B cell (primary cell): ENCODE measurements around the gene RFX2. TPM values are rescaled to one million over a fixed set of nuclear protein-coding genes. Genes with fewer than 3 reads are reported as not detected.

Source experiments
- ATAC-seq: fragments of 200-7000 bp; cut with Tn5 transposase; one replicate; pipeline ENCODE4 v1.10.0; 2021; ENCODE audit warnings: low read depth, mild to moderate bottlenecking, moderate number of reproducible peaks, moderate library complexity
- CTCF ChIA-PET: fragments of 350-600 bp; sonication (Branson Sonifier 250); formaldehyde crosslinking; loops from one replicate; lab custom pipeline; 2021; ENCODE audit warnings: antibody characterized with exemption, inconsistent platforms; lab: Charles Lee
- POLR2A ChIA-PET: fragments of 350-600 bp; sonication (Branson Sonifier 250); formaldehyde crosslinking; loops from one replicate; lab custom pipeline; 2021; ENCODE audit warnings: antibody characterized with exemption; lab: Charles Lee
- DNase-seq: peaks from one replicate; pipeline ENCODE4 v3.0.0; 2013
- H2AFZ ChIP-seq: 2 replicates; pipeline ENCODE4 v1.6.1; 2012; ENCODE audit warnings: mild to moderate bottlenecking, low read depth, low read length; ENCODE audit not compliant: insufficient read depth, poor library complexity, severe bottlenecking
- H3K27ac ChIP-seq, 2 donors: 1 replicate in 1 of 2; 2 replicates in 1 of 2; pipeline ENCODE4 v1.5.1; 2012 to 2013; ENCODE audit warnings: low read length in 2 of 2, mild to moderate bottlenecking in 2 of 2, moderate library complexity in 1 of 2
- H3K27me3 ChIP-seq, 4 experiments: fragments of 200-600 bp in 1 of 4; sonication (generic) in 1 of 4; replicated peaks in 1 of 4; 1 replicate in 2 of 4; 2 replicates in 2 of 4; pipeline versions ENCODE4 v1.6.1 to v1.7.0; 2013 to 2016; ENCODE audit warnings: low read length in 3 of 4, mild to moderate bottlenecking in 2 of 4, mixed read lengths in 1 of 4, moderate library complexity in 1 of 4; ENCODE audit not compliant: insufficient read depth in 4 of 4, control insufficient read depth in 3 of 4; ENCODE audit errors: control extremely low read depth in 1 of 4
- H3K36me3 ChIP-seq, 2 experiments: replicated peaks in 1 of 2; 1 replicate in 1 of 2; 2 replicates in 1 of 2; pipeline versions ENCODE4 v1.6.1 to v1.7.1; 2013; ENCODE audit warnings: low read length in 1 of 2; ENCODE audit not compliant: insufficient read depth in 2 of 2, control insufficient read depth in 1 of 2; ENCODE audit errors: control extremely low read depth in 1 of 2, extremely low read depth in 1 of 2
- H3K4me1 ChIP-seq, 2 donors: fragments of 200-600 bp in 1 of 2; sonication (generic) in 1 of 2; 1 replicate in 1 of 2; 2 replicates in 1 of 2; pipeline versions ENCODE4 v1.5.1 to v1.6.1; 2013 to 2017; ENCODE audit warnings: low read length in 2 of 2; ENCODE audit not compliant: control insufficient read depth in 2 of 2, insufficient read depth in 2 of 2
- H3K4me2 ChIP-seq: replicated peaks from 2 replicates; pipeline ENCODE3; 2012; ENCODE audit warnings: mild to moderate bottlenecking, low read depth, low read length; ENCODE audit not compliant: poor library complexity, severe bottlenecking
- H3K4me3 ChIP-seq, 5 experiments: fragments of 200-600 bp in 1 of 5; sonication (generic) in 1 of 5; 1 replicate in 3 of 5; 2 replicates in 2 of 5; pipeline versions ENCODE4 v1.5.1 to v1.7.0; 2011 to 2016; ENCODE audit warnings: low read length in 4 of 5, mild to moderate bottlenecking in 4 of 5, low read depth in 2 of 5, control low read depth in 1 of 5, moderate library complexity in 1 of 5; ENCODE audit not compliant: insufficient read depth in 1 of 5; ENCODE audit errors: control extremely low read depth in 1 of 5, extremely low read depth in 1 of 5
- H3K79me2 ChIP-seq: fragments of 200-600 bp; sonication (generic); one replicate; pipeline ENCODE4 v1.6.0; 2016; ENCODE audit warnings: low read length; ENCODE audit not compliant: control insufficient read depth, insufficient read depth
- H3K9ac ChIP-seq: fragments of 200-600 bp; sonication (generic); 2 replicates; pipeline ENCODE4 v1.6.1; 2017; ENCODE audit warnings: mild to moderate bottlenecking, low read length, moderate library complexity
- H3K9me3 ChIP-seq, 3 donors: one replicate each; pipeline versions ENCODE4 v1.6.1 to v1.7.1; 2013; ENCODE audit warnings: low read length in 2 of 3; ENCODE audit not compliant: control insufficient read depth in 2 of 3, insufficient read depth in 1 of 3; ENCODE audit errors: control extremely low read depth in 1 of 3
- H4K20me1 ChIP-seq: 2 replicates; pipeline ENCODE4 v1.6.0; 2012; ENCODE audit warnings: mild to moderate bottlenecking, low read length; ENCODE audit not compliant: insufficient read depth, control insufficient read depth, poor library complexity, severe bottlenecking
- H3K27ac Mint-ChIP-seq: one replicate; pipeline ENCODE4 v1.8.0; 2021; ENCODE audit warnings: mixed read lengths
- H3K27me3 Mint-ChIP-seq: one replicate; pipeline ENCODE4 v1.8.0; 2021; ENCODE audit warnings: mixed read lengths
- H3K4me1 Mint-ChIP-seq: one replicate; pipeline ENCODE4 v1.8.0; 2021; ENCODE audit warnings: mixed read lengths
- H3K4me3 Mint-ChIP-seq: one replicate; pipeline ENCODE4 v1.8.0; 2021; ENCODE audit warnings: mixed read lengths
- H3K9me3 Mint-ChIP-seq: one replicate; pipeline ENCODE4 v1.8.0; 2022; ENCODE audit warnings: mixed read lengths; ENCODE audit not compliant: insufficient read depth
- CTCF ChIP-seq: fragments of 200-600 bp; IDR thresholded peaks from one replicate; pipeline ENCODE4 v1.8.0; 2022; ENCODE audit warnings: antibody characterized with exemption, mild to moderate bottlenecking
- EZH2 ChIP-seq: IDR thresholded peaks from 2 replicates; pipeline ENCODE4 v1.6.1; 2012; ENCODE audit warnings: borderline replicate concordance, low read depth, mild to moderate bottlenecking, moderate library complexity, low read length; ENCODE audit not compliant: insufficient read depth, poor library complexity, severe bottlenecking
- WGBS: methylation state at CpG from one replicate; pipeline ENCODE4 v1.1.5; 2013; ENCODE audit warnings: missing lambda C conversion rate; ENCODE audit not compliant: insufficient coverage; 5-methylcytosine and 5-hydroxymethylcytosine counted together
- intact Hi-C: fragments of 100-400 bp; cut with micrococcal nuclease; formaldehyde crosslinking; loops from one replicate; pipeline ENCODE4 v1.10.0; 2022
- polyA plus RNA-seq: library from polyadenylated mRNA; depleted of rRNA; stranded (reverse); fragments of >200 nt; gene quantifications from 2 replicates; pipeline ENCODE4 v1.2.3, GENCODE V29; 2012
- total RNA-seq, 2 donors: library from RNA; stranded (reverse); fragments of 120-200 nt in 1 of 2; gene quantifications; 1 replicate in 1 of 2; 2 replicates in 1 of 2; pipeline versions ENCODE4 v1.2.3 to v1.2.4, GENCODE V29; 2013 to 2022

RFX2 gene
- total and polyA plus RNA-seq, 2 donors (not counting 1 experiment from before 2014, with no cell fraction given): 7.1 to 8.6 TPM

GRCh38 chr19:6133231-6133630 lies 22.9 kb upstream of the RFX2 start:
- TF ChIP-seq EZH2 (no peak), CTCF (no peak)
- ATAC-seq (no peak), DNase-seq (no peak)
- Histone ChIP-seq H3K36me3 (no peaks in the 10 kb centered on the region), H4K20me1 (no peaks in the 10 kb centered on the region), H3K9ac (no peak overlapping the region), H3K79me2 (no peaks in the 10 kb centered on the region), H3K9me3 (no peaks in the 10 kb centered on the region), H3K4me3 (no peak overlapping the region), H3K4me1 (peaks cover 0 to 4% of the 10 kb centered on the region in 2 donors), H3K4me2 (no peak overlapping the region), H2AFZ (no peak overlapping the region), H3K27me3 (peaks cover 0 to 6% (median 0%) of the 10 kb centered on the region in 4 experiments), H3K27ac (no peak overlapping the region)
- H3K27ac Mint-ChIP-seq: no peak overlapping the region
- intact Hi-C loops: no loop called here
- peaks cover 5% of the 10 kb centered on the region for H3K4me1 Mint-ChIP-seq
- ChIA-PET CTCF (no interaction called here), POLR2A (no interaction called here)
- no peak overlapping the region for H3K4me3 Mint-ChIP-seq
- no peaks in the 10 kb centered on the region for H3K9me3 Mint-ChIP-seq
- WGBS: 98% methylated on average over 5 of the region's 5 CpGs
- H3K27me3 Mint-ChIP-seq: no peaks in the 10 kb centered on the region

- CTCF ChIA-PET: no interaction called here
- no peaks in the 10 kb centered on the region for H3K4me1 Mint-ChIP-seq
- Histone ChIP-seq H3K36me3 (no peaks in the 10 kb centered on the region), H3K27ac (no peak overlapping the region), H3K4me3 (no peak overlapping the region), H3K27me3 (peaks cover 0 to 6% (median 0%) of the 10 kb centered on the region in 4 experiments), H3K4me2 (no peak overlapping the region), H3K4me1 (no peaks in the 10 kb centered on the region), H3K9ac (no peak overlapping the region), H3K79me2 (no peaks in the 10 kb centered on the region), H3K9me3 (peaks cover 0 to 3% (median 0%) of the 10 kb centered on the region in 3 donors), H2AFZ (no peak overlapping the region), H4K20me1 (no peaks in the 10 kb centered on the region)
- no peak overlapping the region for H3K4me3 Mint-ChIP-seq
- ATAC-seq (no peak), DNase-seq (no peak)
- intact Hi-C loops: no loop called here
- no peaks in the 10 kb centered on the region for H3K27me3 Mint-ChIP-seq
- POLR2A ChIA-PET: no interaction called here
- H3K27ac Mint-ChIP-seq: no peak overlapping the region
- WGBS: 97% methylated on average over 4 of the region's 4 CpGs
- peaks cover 2% of the 10 kb centered on the region for H3K9me3 Mint-ChIP-seq
- TF ChIP-seq CTCF (no peak), EZH2 (no peak)
Observed at GRCh38 chr19:6132482-6132881, 22.2 kb upstream of the RFX2 start.
